Mesodermal cell (in vitro differentiated cells): Measurements from ENCODE around the gene IQCC. TPM values are rescaled to one million over a fixed set of nuclear protein-coding genes. Genes with fewer than 3 reads are reported as not detected.
"Not testable (repeated sequence)": the region's sequence is repeated elsewhere in the genome, so short reads cannot be mapped to it uniquely, and the experiment has no call there.

Source experiments
- H3K27ac ChIP-seq: 2 replicates; pipeline ENCODE4 v1.7.0; 2013; ENCODE audit warnings: mild to moderate bottlenecking, low read depth, low read length, moderate library complexity; ENCODE audit not compliant: severe bottlenecking
- H3K36me3 ChIP-seq: 2 replicates; pipeline ENCODE4 v1.7.1; 2013; ENCODE audit warnings: mild to moderate bottlenecking, low read length, moderate library complexity; ENCODE audit not compliant: control insufficient read depth, insufficient read depth
- H3K4me1 ChIP-seq: one replicate; pipeline ENCODE4 v1.7.1; 2013; ENCODE audit warnings: mild to moderate bottlenecking, low read length; ENCODE audit not compliant: insufficient read depth, control insufficient read depth, poor library complexity, severe bottlenecking
- H3K4me3 ChIP-seq: 2 replicates; pipeline ENCODE4 v1.7.0; 2013; ENCODE audit warnings: low read length, control low read depth, mild to moderate bottlenecking; ENCODE audit not compliant: insufficient read depth, poor library complexity, severe bottlenecking; ENCODE audit errors: extremely low read depth
- H3K9me3 ChIP-seq: 2 replicates; pipeline ENCODE4 v1.7.1; 2013; ENCODE audit warnings: mild to moderate bottlenecking, low read length, moderate library complexity; ENCODE audit not compliant: control insufficient read depth
- WGBS, 2 experiments: methylation state at CpG; one replicate each; pipeline ENCODE4 v1.1.5; 2013; ENCODE audit warnings: missing lambda C conversion rate in 2 of 2; ENCODE audit not compliant: insufficient coverage in 2 of 2; 5-methylcytosine and 5-hydroxymethylcytosine counted together
- polyA plus RNA-seq, 2 experiments: library from polyadenylated mRNA; stranded (reverse); fragments of 50-300 nt; gene quantifications; one replicate each; pipeline ENCODE4 v1.2.3, GENCODE V29; 2013

IQCC gene
- 3.9 TPM for polyA plus RNA-seq (2013, experiment 1 of 2)
- polyA plus RNA-seq (2013, experiment 2 of 2) = 3.6 TPM

DNA sequence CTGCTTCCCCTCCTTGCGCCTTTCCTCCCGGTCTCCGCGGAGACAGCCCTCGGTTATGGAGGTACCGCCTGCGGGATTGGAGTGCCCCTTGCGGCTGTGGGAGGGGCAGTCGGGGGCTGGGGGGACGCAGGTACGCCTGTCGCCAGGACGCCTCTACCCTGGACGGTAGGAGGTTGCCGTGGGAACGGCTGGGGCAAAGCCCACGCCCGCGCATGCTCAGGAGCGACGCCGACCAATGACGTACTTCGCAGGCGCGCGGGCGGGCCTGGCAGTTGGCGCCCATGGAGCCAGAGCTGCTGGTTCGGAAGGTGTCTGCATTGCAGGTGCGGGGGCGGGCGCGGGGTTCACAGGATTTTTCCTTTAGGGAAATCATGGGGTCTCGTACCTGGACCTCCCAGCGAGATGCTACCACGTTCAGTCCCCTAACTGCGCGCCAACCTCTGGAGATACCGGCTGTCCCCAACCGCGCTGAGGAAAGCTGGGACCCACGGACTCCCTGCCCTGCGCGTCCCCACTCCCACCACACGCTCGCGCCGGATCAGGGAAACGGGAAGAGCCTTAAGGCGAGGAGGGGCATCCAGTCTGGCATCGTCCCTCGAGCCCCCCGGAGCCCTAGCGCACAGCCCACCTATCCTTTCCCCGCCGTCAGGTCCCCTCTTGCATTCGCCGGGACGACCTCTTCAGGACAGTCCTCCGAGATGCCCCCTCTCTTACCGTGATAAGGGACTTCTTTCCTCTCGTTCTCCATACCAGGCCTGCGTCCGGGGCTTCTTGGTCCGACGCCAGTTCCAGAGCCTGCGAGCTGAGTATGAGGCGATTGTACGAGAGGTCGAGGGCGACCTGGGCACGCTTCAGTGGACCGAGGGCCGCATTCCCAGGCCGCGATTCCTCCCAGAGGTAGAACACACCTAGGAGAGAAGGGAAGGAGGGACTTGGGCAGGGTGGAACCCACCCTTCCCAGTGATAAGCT lies at the start of gene IQCC:
Gene IQCC, plus strand, starts transcription at position 271 of the 970 bp plus-strand sequence. Its CDS starts 11 bp downstream, at position 282.
- WGBS, 2 experiments = 0 to 9% methylated on average over 54 to 67 of the region's 77 CpGs
- no peaks in the 10 kb centered on the region for H3K4me1 ChIP-seq
- H3K27ac ChIP-seq = peak within 1 kb of the TSS; percentile 23
- H3K9me3 ChIP-seq = no peaks in the 10 kb centered on the region
- peaks cover 11% of the 10 kb centered on the region for H3K36me3 ChIP-seq
- peak within 1 kb of the TSS; percentile 68 for H3K4me3 ChIP-seq

DNA sequence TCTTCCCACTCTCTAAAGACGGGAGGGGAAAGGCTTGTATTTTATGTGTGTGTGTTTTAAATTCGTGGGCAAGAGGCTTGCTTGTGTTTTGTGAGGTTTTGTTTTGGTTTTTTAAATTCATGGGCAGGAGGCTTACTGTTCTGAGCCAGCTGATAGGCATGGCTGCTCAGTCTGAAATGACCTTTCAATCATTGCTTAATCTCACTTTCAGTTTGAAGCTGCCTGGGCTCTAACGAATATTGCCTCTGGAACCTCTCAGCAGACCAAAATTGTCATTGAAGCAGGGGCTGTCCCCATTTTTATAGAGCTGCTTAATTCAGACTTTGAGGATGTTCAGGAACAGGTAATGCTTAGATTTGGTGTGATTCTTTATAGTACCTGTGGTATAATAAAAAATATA lies 46.3 kb upstream of the IQCC start:
- no peak overlapping the region for H3K27ac ChIP-seq
- peaks cover 88% of the 10 kb centered on the region for H3K36me3 ChIP-seq
- 90 to 100% methylated on average over 1 of the region's 3 CpGs for WGBS, 2 experiments
- no peaks in the 10 kb centered on the region for H3K9me3 ChIP-seq
- no peak overlapping the region for H3K4me3 ChIP-seq
- H3K4me1 ChIP-seq = no peaks in the 10 kb centered on the region

DNA sequence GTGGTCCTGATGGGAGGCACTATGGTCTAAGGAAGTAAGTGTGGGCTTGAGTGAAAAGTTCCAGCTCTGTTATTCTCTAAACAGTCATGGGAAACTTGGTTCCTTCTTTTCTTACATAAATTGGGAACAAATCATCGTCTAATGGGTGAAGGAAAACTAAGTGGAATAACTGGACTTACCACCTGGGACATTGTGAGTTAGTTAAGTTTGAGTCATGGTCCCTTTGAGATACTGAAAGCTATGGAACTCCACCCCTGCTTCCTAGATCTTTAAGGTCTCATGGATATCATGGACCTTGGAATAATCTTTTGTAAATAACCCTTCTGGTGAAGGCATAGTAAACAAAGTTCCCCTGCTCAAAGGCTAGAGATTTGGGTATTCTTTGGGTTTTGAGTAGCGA lies 42.1 kb upstream of the IQCC start:
- WGBS, 2 experiments = 100% methylated on average over 1 of the region's 2 CpGs; no CpG with 5 or more reads in 1 of the 2 experiments
- no peak overlapping the region for H3K27ac ChIP-seq
- H3K9me3 ChIP-seq = no peaks in the 10 kb centered on the region
- no peaks in the 10 kb centered on the region for H3K4me1 ChIP-seq
- H3K4me3 ChIP-seq = no peak overlapping the region
- peaks cover 90% of the 10 kb centered on the region for H3K36me3 ChIP-seq

DNA sequence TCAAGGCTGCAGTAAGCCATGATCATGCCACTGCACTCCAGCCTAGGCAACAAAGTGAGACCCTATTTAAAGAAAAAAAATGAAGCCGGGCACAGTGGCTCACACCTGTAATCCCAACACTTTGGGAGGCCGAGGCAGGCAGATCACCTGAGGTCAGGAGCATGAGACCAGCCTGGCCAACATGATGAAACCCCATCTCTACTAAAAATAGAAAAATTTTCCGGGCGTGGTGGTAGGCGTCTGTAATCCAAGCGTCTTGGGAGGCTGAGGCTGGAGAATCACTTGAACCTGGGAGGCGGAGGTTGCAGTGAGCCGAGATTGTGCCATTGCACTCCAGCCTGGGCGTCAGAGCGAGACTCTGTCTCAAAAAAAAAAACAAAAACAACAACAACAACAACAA lies 39.8 kb upstream of the IQCC start:
- 96 to 98% methylated on average over 6 to 8 of the region's 10 CpGs for WGBS, 2 experiments
- not testable (repeated sequence) for H3K27ac ChIP-seq

DNA sequence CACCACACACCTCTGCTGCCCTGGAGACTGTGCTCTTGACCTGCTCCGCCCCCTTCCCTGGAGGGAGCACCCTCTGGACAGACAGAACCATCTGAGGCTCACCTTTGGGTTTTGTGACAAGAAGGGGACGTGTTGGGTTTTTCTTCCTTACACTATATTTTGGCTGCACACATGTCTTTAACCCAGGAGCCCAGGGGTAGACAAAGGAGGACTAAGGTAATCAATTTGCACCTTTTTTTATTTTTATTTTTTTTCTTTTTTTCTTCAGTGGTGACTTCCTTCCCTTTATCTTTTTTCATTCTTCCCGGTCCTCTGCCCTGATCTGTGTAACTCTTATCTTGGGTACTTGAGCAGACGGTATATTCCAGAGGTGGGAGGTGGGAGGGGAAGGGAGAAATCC lies 34.5 kb upstream of the IQCC start:
- no peak overlapping the region for H3K4me3 ChIP-seq
- no CpG with 5 or more reads among the region's 4 CpGs for WGBS, 2 experiments
- no peak overlapping the region for H3K27ac ChIP-seq
- peaks cover 83% of the 10 kb centered on the region for H3K36me3 ChIP-seq
- H3K9me3 ChIP-seq = no peaks in the 10 kb centered on the region
- H3K4me1 ChIP-seq = peaks cover 9% of the 10 kb centered on the region

More for the DNA sequence above, 39.8 kb upstream of the IQCC start:
- H3K4me1 ChIP-seq, H3K4me3 ChIP-seq, H3K9me3 ChIP-seq: not testable (repeated sequence)
- peaks cover 86% of the 10 kb centered on the region for H3K36me3 ChIP-seq

DNA sequence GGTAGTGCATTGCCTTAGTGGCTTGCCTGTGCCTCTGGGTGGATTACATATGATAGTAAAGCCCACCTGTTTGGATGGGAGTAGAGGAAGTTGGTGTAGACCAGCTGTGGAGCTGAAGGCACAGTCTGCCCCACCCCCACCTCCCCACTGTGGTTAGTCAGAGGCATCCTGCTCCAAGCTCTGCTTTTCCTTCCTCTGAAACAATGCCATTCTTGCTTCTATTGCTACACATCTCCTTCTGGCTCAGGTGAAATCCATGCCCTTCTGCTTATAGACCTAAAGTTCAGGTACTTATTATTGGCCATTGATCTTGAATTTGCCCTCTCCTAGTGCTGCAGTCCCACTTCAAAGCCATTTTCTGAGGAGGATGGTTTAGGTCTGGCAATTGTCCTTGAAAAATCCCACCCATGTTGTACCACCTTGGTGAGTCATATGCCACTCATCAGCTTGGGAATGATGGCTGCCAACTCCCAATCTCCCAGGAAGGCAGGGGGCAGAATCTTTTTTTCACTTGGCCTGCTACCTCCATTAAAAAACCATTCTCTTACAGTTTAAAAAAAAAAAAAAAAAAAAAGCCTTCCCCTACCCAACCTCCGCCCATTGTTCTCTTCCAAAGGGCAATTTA lies 32.7 kb upstream of the IQCC start:
- H3K4me3 ChIP-seq = no peak overlapping the region
- H3K9me3 ChIP-seq = no peaks in the 10 kb centered on the region
- WGBS, 2 experiments = no CpG with 5 or more reads among the region's 1 CpG
- peaks cover 9% of the 10 kb centered on the region for H3K4me1 ChIP-seq
- H3K36me3 ChIP-seq = peaks cover 71% of the 10 kb centered on the region
- H3K27ac ChIP-seq = no peak overlapping the region

DNA sequence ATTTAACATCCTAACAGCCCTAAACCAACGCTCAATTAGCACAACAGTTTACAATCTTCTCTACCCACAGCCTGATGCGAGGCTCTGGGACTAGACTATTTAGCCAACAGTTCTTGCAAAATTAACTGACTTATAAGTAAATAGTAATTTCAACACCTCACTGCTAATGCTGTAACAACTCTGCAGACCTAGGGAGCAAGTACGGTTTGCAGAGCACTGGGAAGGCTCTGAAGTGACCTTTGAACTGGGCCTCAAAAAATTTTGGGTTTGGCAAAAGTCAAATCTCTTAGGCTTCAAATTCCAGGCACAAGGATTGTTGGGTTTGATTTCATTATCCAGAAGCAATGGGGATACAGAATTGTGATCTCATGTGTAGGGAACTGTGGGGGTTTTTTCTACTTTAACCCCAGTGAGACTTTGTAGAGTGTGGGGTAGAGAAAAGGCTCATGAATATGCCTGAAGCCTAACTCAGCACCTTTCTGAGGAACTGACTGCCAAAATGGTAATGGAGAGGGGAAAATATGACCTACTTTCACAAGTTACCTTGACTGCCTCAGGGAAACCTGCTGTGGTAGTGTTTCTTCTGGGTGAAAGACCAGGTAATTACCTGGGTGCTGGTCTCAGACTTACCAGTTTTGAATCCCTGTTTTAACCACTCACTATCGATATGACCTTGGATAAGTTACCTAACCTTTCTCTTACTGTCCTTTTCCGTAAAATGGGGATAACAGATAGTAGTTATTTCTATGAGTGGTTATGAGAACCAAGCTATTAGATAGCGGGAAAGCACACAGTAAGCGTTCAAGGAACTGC lies 26.9 kb upstream of the IQCC start:
- 91 to 97% methylated on average over 3 to 6 of the region's 7 CpGs for WGBS, 2 experiments

DNA sequence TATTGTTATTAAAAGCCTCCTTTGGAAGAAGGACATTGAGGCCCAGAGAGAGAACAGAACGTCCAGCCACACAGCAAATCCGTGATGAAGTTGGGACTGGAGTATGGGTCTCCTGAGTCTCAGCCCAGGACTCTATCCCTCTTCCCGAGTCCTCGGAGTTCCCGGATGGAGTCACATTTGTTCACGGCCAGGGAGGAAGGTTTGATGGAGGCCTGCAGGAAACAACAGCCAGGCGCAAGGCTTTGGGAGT lies 26.4 kb upstream of the IQCC start:
- Histone ChIP-seq H3K9me3 (no peaks in the 10 kb centered on the region), H3K36me3 (peaks cover 44% of the 10 kb centered on the region), H3K4me3 (peak overlapping the region; percentile 71), H3K4me1 (peaks cover 12% of the 10 kb centered on the region), H3K27ac (peak overlapping the region; percentile 95)
- WGBS, 2 experiments = 31 to 45% methylated on average over 6 to 7 of the region's 7 CpGs

More for the DNA sequence above, 26.9 kb upstream of the IQCC start:
- Histone ChIP-seq H3K27ac (peak overlapping the region; percentile 95), H3K9me3 (no peaks in the 10 kb centered on the region), H3K4me1 (peaks cover 12% of the 10 kb centered on the region), H3K36me3 (peaks cover 44% of the 10 kb centered on the region), H3K4me3 (no peak overlapping the region)

DNA sequence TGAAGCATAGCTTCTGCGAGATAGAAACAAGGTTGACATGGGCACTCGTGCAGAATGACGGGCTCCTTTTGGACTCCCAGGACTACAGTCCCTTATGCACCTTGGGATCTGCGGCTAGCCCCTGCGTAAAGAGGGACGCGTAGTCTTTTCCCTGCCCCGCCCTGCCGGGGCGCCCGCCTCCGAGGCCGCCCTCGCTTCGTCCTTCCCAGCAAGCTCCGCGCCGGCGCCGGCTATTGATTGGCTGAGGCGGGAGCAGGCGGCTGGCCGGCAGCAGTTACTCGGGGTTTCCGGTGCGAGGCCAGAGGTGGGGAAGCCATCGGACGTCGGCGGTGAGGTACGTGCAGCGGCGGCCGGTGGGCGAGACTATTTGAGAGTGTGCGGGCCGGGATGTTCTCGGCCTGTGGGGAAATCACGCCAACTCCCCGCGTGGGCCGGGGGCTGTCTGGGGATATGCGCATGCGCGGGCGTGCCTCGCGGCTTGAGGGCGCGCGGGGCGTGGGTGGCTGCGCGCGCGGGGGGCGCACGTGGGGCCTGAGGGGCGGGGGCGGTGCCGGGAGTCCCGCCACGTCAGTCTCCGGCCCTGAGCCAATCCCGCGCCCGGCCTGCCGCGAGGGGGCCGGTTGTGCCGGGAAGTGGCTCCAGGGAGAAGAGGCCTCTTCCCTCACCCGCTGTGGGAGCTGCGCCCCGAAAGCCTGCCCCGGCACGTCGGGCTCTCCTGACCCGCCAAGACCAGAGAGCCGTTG lies 25.9 kb upstream of the IQCC start, which contains the start of gene TXLNA:
Gene TXLNA, plus strand, starts transcription at position 233 of the 743 bp plus-strand sequence. CDS start 671 bp downstream, outside the sequence.
- 0 to 1% methylated on average over 51 to 64 of the region's 79 CpGs for WGBS, 2 experiments
- peak within 1 kb of the TSS; percentile 95 for H3K27ac ChIP-seq
- no peaks in the 10 kb centered on the region for H3K9me3 ChIP-seq
- peak within 1 kb of the TSS; percentile 71 for H3K4me3 ChIP-seq
- H3K36me3 ChIP-seq = peaks cover 44% of the 10 kb centered on the region
- peaks cover 12% of the 10 kb centered on the region for H3K4me1 ChIP-seq
